K562 (cell line): Measurements from ENCODE around the gene FNBP1. TPM values are rescaled to one million over a fixed set of nuclear protein-coding genes. Genes with fewer than 3 reads are reported as not detected.

Source experiments
- ATAC-seq: fragments of 200-7000 bp; cut with Tn5 transposase; 3 replicates; pipeline ENCODE4 v1.9.1; 2020; ENCODE audit warnings: moderate library complexity
- BruUV-seq: library from RNA; stranded (reverse); fragments of 400-500 nt; replicated peaks from 2 replicates; lab custom pipeline; 2021; lab: Mats Ljungman, UMichigan
- CTCF ChIA-PET: fragments of 300-600 bp; formaldehyde crosslinking; extraction: SDS; loops from one replicate; lab custom pipeline; 2021; ENCODE audit warnings: low intra/inter-chr PET ratio; lab: Yijun Ruan, JAX
- POLR2A ChIA-PET: fragments of 300-600, 350-650 bp; sonication (Branson Sonifier 250); formaldehyde crosslinking; extraction: SDS; loops from one replicate; lab custom pipeline; 2021; ENCODE audit warnings: antibody characterized with exemption, inconsistent platforms; lab: Yijun Ruan, JAX
- DNase-seq, 4 experiments: peaks; one replicate each; pipeline versions ENCODE4 v3.0.0 to v3.0.0-alpha.2; 2011 to 2018; ENCODE audit warnings: low spot score in 3 of 4, mixed read lengths in 3 of 4; ENCODE audit errors: extremely low read depth in 1 of 4
- FAIRE-seq: peaks from 2 replicates; lab custom pipeline; 2011; peaks lifted over from hg19 to GRCh38; lab: Jason Lieb, UNC
- H2AFZ ChIP-seq: 2 replicates; pipeline ENCODE4 v1.6.0; 2011; ENCODE audit warnings: low read depth, low read length, control low read depth, inconsistent platforms
- H3K27ac ChIP-seq: fragments of 200-600 bp; 3 replicates; pipeline ENCODE4 v1.8.0; 2011; ENCODE audit warnings: low read depth, mild to moderate bottlenecking, control low read depth, inconsistent platforms, low read length, moderate library complexity, mixed read lengths; ENCODE audit errors: extremely low read depth
- H3K27me3 ChIP-seq, 2 experiments: fragments of 300-600 bp in 1 of 2; 2 replicates in 1 of 2; 3 replicates in 1 of 2; pipeline versions ENCODE4 v1.6.0 to v1.8.0; 2011; ENCODE audit warnings: inconsistent platforms in 2 of 2, low read length in 2 of 2, mild to moderate bottlenecking in 1 of 2, mixed read lengths in 1 of 2, moderate library complexity in 1 of 2; ENCODE audit not compliant: control insufficient read depth in 2 of 2, insufficient read depth in 2 of 2
- H3K36me3 ChIP-seq: fragments of 300-600 bp; 3 replicates; pipeline ENCODE4 v1.8.0; 2011; ENCODE audit warnings: mild to moderate bottlenecking, low read length, inconsistent platforms; ENCODE audit not compliant: control insufficient read depth, insufficient read depth
- H3K4me1 ChIP-seq, 2 experiments: fragments of 200-600 bp in 1 of 2; replicated peaks in 1 of 2; 2 replicates in 1 of 2; 3 replicates in 1 of 2; pipeline versions ENCODE4 v1.5.1 to v1.8.0; 2011; ENCODE audit warnings: inconsistent platforms in 2 of 2, low read length in 2 of 2, mild to moderate bottlenecking in 1 of 2, mixed read lengths in 1 of 2, moderate library complexity in 1 of 2; ENCODE audit not compliant: control insufficient read depth in 2 of 2, insufficient read depth in 2 of 2
- H3K4me2 ChIP-seq: 2 replicates; pipeline ENCODE4 v1.6.1; 2011; ENCODE audit warnings: low read length, control low read depth, inconsistent platforms, mixed read lengths; ENCODE audit not compliant: insufficient read depth
- H3K4me3 ChIP-seq: fragments of 200-600 bp; sonication (generic), shearing (Covaris generic); 2 replicates; pipeline ENCODE4 v1.5.1; 2016; ENCODE audit warnings: control low read depth, inconsistent platforms
- H3K79me2 ChIP-seq: fragments of 200-600 bp; 3 replicates; pipeline ENCODE4 v1.8.0; 2011; ENCODE audit warnings: low read length, inconsistent platforms; ENCODE audit not compliant: control insufficient read depth, insufficient read depth
- H3K9ac ChIP-seq, 2 experiments: 2 replicates each; pipeline versions ENCODE4 v1.6.0 to v1.6.1; 2011; ENCODE audit warnings: low read depth in 2 of 2, low read length in 2 of 2, control low read depth in 1 of 2, inconsistent platforms in 1 of 2, mild to moderate bottlenecking in 1 of 2, mixed read lengths in 1 of 2; ENCODE audit not compliant: insufficient read depth in 1 of 2
- H3K9me1 ChIP-seq: one replicate; pipeline ENCODE4 v1.6.0; 2011; ENCODE audit warnings: inconsistent platforms, mild to moderate bottlenecking, low read length, moderate library complexity; ENCODE audit not compliant: control insufficient read depth, insufficient read depth
- H3K9me3 ChIP-seq: replicated peaks from 2 replicates; pipeline ENCODE4 v1.5.1; 2011; ENCODE audit warnings: low read depth, low read length, inconsistent platforms; ENCODE audit not compliant: control insufficient read depth, insufficient read depth
- H4K20me1 ChIP-seq: replicated peaks from 2 replicates; pipeline ENCODE4 v1.6.1; 2011; ENCODE audit warnings: low read length, inconsistent platforms, mixed read lengths; ENCODE audit not compliant: control insufficient read depth, insufficient read depth
- ARHGAP35 ChIP-seq: fragments of 450-650 bp; IDR thresholded peaks from 2 replicates; pipeline ENCODE4 v1.6.1; 2018; ENCODE audit not compliant: partially characterized antibody
- EHMT2 ChIP-seq: fragments of 450-650 bp; IDR thresholded peaks from 2 replicates; pipeline ENCODE4 v1.6.1; 2018; ENCODE audit warnings: antibody characterized with exemption
- ELK3 ChIP-seq: fragments of 450-650 bp; formaldehyde crosslinking; IDR thresholded peaks from 2 replicates; pipeline ENCODE4 v1.4.0; 2020; ENCODE audit warnings: mild to moderate bottlenecking
- GABPB1 ChIP-seq: sonication (generic); formaldehyde crosslinking; IDR thresholded peaks from 2 replicates; pipeline ENCODE4 v1.8.0; 2022; ENCODE audit warnings: mild to moderate bottlenecking, missing genetic modification reagents
- PPARD ChIP-seq: fragments of 250-450 bp; sonication (Bioruptor Pico); IDR thresholded peaks from 2 replicates; pipeline ENCODE4 v1.8.0; 2022; ENCODE audit warnings: inconsistent platforms, mild to moderate bottlenecking, moderate library complexity
- PTRF ChIP-seq: fragments of 450-650 bp; IDR thresholded peaks from 2 replicates; pipeline ENCODE4 v1.6.1; 2016; ENCODE audit warnings: mild to moderate bottlenecking, missing genetic modification characterization, missing compliant biosample characterization
- RBM15 ChIP-seq: fragments of 200-400 bp; formaldehyde crosslinking; IDR thresholded peaks from 2 replicates; pipeline ENCODE4 v1.6.1; 2018; ENCODE audit warnings: mild to moderate bottlenecking, low read length, moderate library complexity; ENCODE audit not compliant: insufficient read depth
- SMAD2 ChIP-seq: fragments of 150-350 bp; IDR thresholded peaks from 2 replicates; pipeline ENCODE4 v1.6.1; 2014; ENCODE audit warnings: low read depth, mild to moderate bottlenecking, low read length
- YY1 ChIP-seq, 3 experiments: IDR thresholded peaks; 2 replicates each; pipeline ENCODE4 v1.6.1; 2011; ENCODE audit warnings: low read length in 2 of 3, mild to moderate bottlenecking in 2 of 3, moderate library complexity in 2 of 3, borderline replicate concordance in 1 of 3, control low read depth in 1 of 3, low read depth in 1 of 3; ENCODE audit not compliant: insufficient read depth in 3 of 3, insufficient replicate concordance in 2 of 3, control insufficient read depth in 1 of 3, insufficient read length in 1 of 3; ENCODE audit errors: extremely low read depth in 1 of 3
- ZNF143 ChIP-seq: sonication (generic); formaldehyde crosslinking; IDR thresholded peaks from 2 replicates; pipeline ENCODE4 v1.9.0; 2022; ENCODE audit warnings: mild to moderate bottlenecking, missing genetic modification reagents
- ZNF398 ChIP-seq: fragments of 250-450 bp; sonication (Bioruptor Pico); IDR thresholded peaks from 2 replicates; pipeline ENCODE4 v1.8.0; 2021; ENCODE audit warnings: moderate library complexity, mild to moderate bottlenecking, inconsistent platforms
- ZNF57 ChIP-seq: fragments of 450-650 bp; formaldehyde crosslinking; IDR thresholded peaks from 2 replicates; pipeline ENCODE4 v1.4.0; 2020; ENCODE audit warnings: mild to moderate bottlenecking, moderate library complexity
- ZNF699 ChIP-seq: fragments of 250-450 bp; sonication (Bioruptor Pico); IDR thresholded peaks from 2 replicates; pipeline ENCODE4 v1.8.0; 2021; ENCODE audit warnings: mild to moderate bottlenecking, moderate library complexity; ENCODE audit not compliant: insufficient replicate concordance
- ZNF780A ChIP-seq: fragments of 250-450 bp; sonication (Bioruptor Pico); IDR thresholded peaks from 2 replicates; pipeline ENCODE4 v1.5.0; 2021; ENCODE audit warnings: mild to moderate bottlenecking
- WGBS: fragments of 100-300 bp; shearing (Covaris generic); methylation state at CpG from one replicate; pipeline ENCODE4 v1.1.6; 2016; ENCODE audit warnings: low coverage, mixed read lengths; ENCODE audit not compliant: insufficient coverage; ENCODE audit errors: missing lambda C conversion rate; 5-methylcytosine and 5-hydroxymethylcytosine counted together
- in situ Hi-C: fragments of 300-500 bp; cut with MboI; formaldehyde crosslinking; loops from 4 replicates; pipeline ENCODE4 v1.15.0; 2018; ENCODE audit warnings: inconsistent platforms, mixed read lengths
- intact Hi-C: fragments of 100-400 bp; cut with micrococcal nuclease; formaldehyde crosslinking; loops from 2 replicates; pipeline ENCODE4 v1.14.2; 2022
- polyA plus RNA-seq, 8 experiments: library from polyadenylated mRNA; depleted of rRNA in 4 of 8; stranded (reverse) in 5 of 8; unstranded in 3 of 8; fragments of >200 nt; fragmentation: Nextera tagmentation in 2 of 8; fragmentation: Illumina TruSeq in 1 of 8; extraction: Ambion mirVana in 2 of 8; extraction: Trizol in 1 of 8; gene quantifications; 2 replicates each; pipeline versions ENCODE4 v1.2.1 to v1.2.3, GENCODE V29; 2011 to 2014; ENCODE audit warnings: inconsistent platforms in 1 of 8, missing spikeins in 1 of 8
- total RNA-seq, 7 experiments: library from RNA; depleted of rRNA in 6 of 7; stranded (reverse); fragments of >200 nt in 6 of 7; fragmentation: Illumina TruSeq in 2 of 7; extraction: Trizol in 2 of 7; gene quantifications; 2 replicates each; pipeline versions ENCODE4 v1.2.1 to v1.2.3, GENCODE V29; 2011 to 2021; ENCODE audit warnings: low replicate concordance in 1 of 7
- TF ChIP-seq, protein P1 (sequence below): fragments of 450-650 bp; formaldehyde crosslinking; IDR thresholded peaks from 2 replicates; pipeline ENCODE4 v1.4.0; 2022; ENCODE audit warnings: missing genetic modification characterization

The FNBP1 gene
- total and polyA plus RNA-seq, 9 of the 15 experiments (the other 6 are each of a cell fraction or from before 2014, with no cell fraction given): 1.8 to 14.9 (median 7.6) TPM

DNA sequence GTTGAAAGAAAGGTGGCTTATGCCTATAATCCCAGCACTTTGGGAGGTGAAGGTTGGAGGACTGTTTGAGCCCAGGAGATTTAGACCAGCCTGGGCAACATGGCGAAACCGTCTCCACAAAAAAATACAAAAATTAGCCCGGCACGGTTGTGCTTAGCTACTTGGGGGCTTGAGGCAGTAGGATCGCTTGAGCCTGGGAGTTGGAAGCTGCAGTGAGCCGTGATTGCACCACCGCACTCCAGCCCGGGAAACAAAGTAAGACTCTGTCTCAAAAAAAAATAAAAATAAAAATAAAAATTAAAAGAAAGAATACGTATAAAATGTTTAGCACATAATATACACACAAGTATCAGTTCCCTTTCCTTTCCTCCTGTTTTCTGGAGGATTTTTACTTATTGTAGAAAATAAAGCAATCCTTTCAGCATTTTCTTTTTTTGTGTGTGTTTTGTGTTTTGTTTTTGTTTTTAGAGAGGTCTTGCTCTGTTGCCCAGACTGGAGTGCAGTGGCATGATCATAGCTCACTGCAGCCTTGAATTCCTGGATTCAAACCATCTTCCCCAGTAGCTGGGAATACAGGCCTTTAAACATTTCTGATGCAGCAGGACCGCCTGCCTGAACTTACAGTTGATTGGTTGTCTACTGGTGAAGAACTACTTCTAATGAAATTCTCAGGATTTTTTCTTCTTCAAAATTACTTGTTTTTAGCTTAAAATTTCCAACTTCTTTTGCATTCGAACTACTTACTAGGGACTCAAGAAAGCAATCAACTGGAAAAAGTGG is 6.6 kb upstream of the FNBP1 start:
- ChIA-PET CTCF (no interaction called here), POLR2A (interaction anchor here (0.6 kb wide), 1 partner anchor 574 kb away, joined by 4 read pairs; no protein-coding TSS in a partner anchor)
- FAIRE-seq (no peak), ATAC-seq (no peak), DNase-seq (no peak)
- Histone ChIP-seq H3K9ac (no peak overlapping the region), H3K4me3 (no peak overlapping the region), H3K36me3 (no peaks in the 10 kb centered on the region), H3K9me3 (no peaks in the 10 kb centered on the region), H3K4me1 (peaks cover 18 to 20% of the 10 kb centered on the region in 2 experiments; a peak in 4 of 5 replicates), H3K79me2 (peaks cover 22% of the 10 kb centered on the region), H2AFZ (no peak overlapping the region), H3K27ac (no peak overlapping the region), H3K4me2 (no peak overlapping the region), H4K20me1 (no peaks in the 10 kb centered on the region), H3K9me1 (peaks cover 2% of the 10 kb centered on the region), H3K27me3 (no peaks in the 10 kb centered on the region)
- WGBS: 75% methylated on average over 11 of the region's 11 CpGs
- in situ Hi-C loops: no loop called here
- no peak for TF ChIP-seq GABPB1 (CRISPR knock-in tag)
- TF ChIP-seq ZNF57 (CRISPR knock-in tag): no peak
- no peak for TF ChIP-seq ZNF398 (CRISPR knock-in tag)
- TF ChIP-seq, protein P1, sequence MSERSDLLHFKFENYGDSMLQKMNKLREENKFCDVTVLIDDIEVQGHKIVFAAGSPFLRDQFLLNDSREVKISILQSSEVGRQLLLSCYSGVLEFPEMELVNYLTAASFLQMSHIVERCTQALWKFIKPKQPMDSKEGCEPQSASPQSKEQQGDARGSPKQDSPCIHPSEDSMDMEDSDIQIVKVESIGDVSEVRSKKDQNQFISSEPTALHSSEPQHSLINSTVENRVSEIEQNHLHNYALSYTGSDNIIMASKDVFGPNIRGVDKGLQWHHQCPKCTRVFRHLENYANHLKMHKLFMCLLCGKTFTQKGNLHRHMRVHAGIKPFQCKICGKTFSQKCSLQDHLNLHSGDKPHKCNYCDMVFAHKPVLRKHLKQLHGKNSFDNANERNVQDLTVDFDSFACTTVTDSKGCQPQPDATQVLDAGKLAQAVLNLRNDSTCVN: no peak
- no peak for TF ChIP-seq ZNF143 (CRISPR knock-in tag)
- TF ChIP-seq EHMT2: no peak
- no peak for TF ChIP-seq ZNF780A (CRISPR knock-in tag)
- no peak for TF ChIP-seq YY1 (IDR thresholded peaks at IDR 0.05; ENCODE audit: borderline replicate concordance in 1 of 3, control insufficient read depth in 1 of 3, extremely low read depth in 1 of 3, insufficient read depth in 3 of 3, insufficient read length in 1 of 3, insufficient replicate concordance in 2 of 3, low read depth in 1 of 3, low read length in 2 of 3)
- TF ChIP-seq ELK3 (CRISPR knock-in tag): no peak
- TF ChIP-seq ARHGAP35: no peak
- no peak for TF ChIP-seq RBM15
- TF ChIP-seq SMAD2: no peak
- TF ChIP-seq PTRF (tag): no peak
- no peak for TF ChIP-seq PPARD (CRISPR knock-in tag)
- no peak for TF ChIP-seq ZNF699 (CRISPR knock-in tag)
- BruUV-seq: no TSS peak
- intact Hi-C loops: loop anchor here (5.0 kb wide), 2 partner anchors 48 to 162 kb away; no protein-coding TSS in a partner anchor
